NT2/D1 (cell line): ENCODE measurements around the gene CPE.
"Not testable (repeated sequence)": the region's sequence is repeated elsewhere in the genome, so short reads cannot be mapped to it uniquely, and the experiment has no call there.

Experiments used
- DNase-seq: peaks from one replicate; pipeline ENCODE4 v3.0.0-alpha.2; 2011; ENCODE audit warnings: low read depth, low spot score
- H3K27me3 ChIP-seq: 2 replicates; pipeline ENCODE4 v1.6.0; 2011; ENCODE audit warnings: mild to moderate bottlenecking; ENCODE audit not compliant: insufficient read length, insufficient read depth
- H3K36me3 ChIP-seq: 2 replicates; pipeline ENCODE4 v1.6.1; 2011; ENCODE audit warnings: mild to moderate bottlenecking, low read length, mixed read lengths; ENCODE audit not compliant: insufficient read depth, insufficient read length
- H3K4me1 ChIP-seq: 2 replicates; pipeline ENCODE4 v1.5.1; 2011; ENCODE audit not compliant: insufficient read depth, insufficient read length
- H3K4me3 ChIP-seq: 2 replicates; pipeline ENCODE4 v1.5.1; 2011; ENCODE audit warnings: low read depth; ENCODE audit not compliant: insufficient read length
- H3K9ac ChIP-seq: 2 replicates; pipeline ENCODE4 v1.6.0; 2011; ENCODE audit warnings: low read depth; ENCODE audit not compliant: insufficient read length
- H3K9me3 ChIP-seq: 2 replicates; pipeline ENCODE4 v1.5.1; 2011; ENCODE audit warnings: mild to moderate bottlenecking, low read length; ENCODE audit not compliant: insufficient read depth
- SUZ12 ChIP-seq: IDR thresholded peaks from 2 replicates; pipeline ENCODE4 v1.6.1; 2011; ENCODE audit not compliant: insufficient read length, insufficient read depth; ENCODE audit errors: extremely low read depth
- YY1 ChIP-seq: IDR thresholded peaks from 2 replicates; pipeline ENCODE4 v1.6.1; 2011; ENCODE audit not compliant: insufficient read length, insufficient read depth
- ZNF274 ChIP-seq: IDR thresholded peaks from 2 replicates; pipeline ENCODE4 v1.6.1; 2011; ENCODE audit warnings: mild to moderate bottlenecking, low read depth, low read length

CPE gene

DNA sequence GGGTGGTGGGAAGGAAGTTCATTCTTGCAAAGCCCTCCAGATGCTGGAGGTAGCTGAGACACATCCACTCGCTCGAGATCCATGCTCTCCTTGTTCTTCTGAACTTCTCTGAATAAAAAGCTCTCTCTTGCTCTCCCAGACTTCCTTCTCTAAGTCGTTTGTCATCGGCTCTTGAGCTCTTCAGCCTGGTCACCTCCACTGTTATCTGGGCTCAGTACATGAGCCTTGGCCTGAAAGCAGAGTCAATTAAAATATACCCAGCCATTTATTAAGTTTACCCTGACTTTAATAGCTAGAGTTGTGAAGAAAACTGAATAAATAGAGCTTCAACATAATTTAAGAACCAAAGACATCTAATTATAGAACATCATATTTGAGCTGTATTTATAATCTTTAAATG lies 99.0 kb downstream of the CPE start:
- DNase-seq, result no peak
- Histone ChIP-seq H3K9me3 (peaks cover 24% of the 10 kb centered on the region), H3K27me3 (no peaks in the 10 kb centered on the region), H3K4me1 (no peaks in the 10 kb centered on the region), H3K4me3 (no peak overlapping the region), H3K36me3 (no peaks in the 10 kb centered on the region), H3K9ac (no peak overlapping the region)
- TF ChIP-seq SUZ12, result no peak
- no peak for TF ChIP-seq ZNF274
- no peak for TF ChIP-seq YY1

DNA sequence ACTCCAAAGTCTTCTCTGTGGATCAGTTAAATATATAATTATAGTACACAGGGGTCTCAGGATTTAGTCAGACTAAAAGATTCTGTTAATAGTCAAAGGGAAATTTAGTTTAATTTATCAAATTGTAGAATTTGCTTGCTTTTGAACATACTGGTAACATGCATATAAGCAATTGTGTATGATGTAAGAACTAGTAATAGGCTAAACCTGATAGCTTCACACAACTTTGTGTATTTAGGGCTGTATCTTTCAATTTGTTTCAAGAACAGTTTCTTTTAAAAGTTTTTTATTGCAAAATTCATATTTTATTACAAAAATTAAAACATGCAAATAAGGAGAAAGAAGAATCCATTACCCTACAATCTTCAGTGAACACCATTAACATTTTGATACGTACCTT lies 99.5 kb downstream of the CPE start:
- Histone ChIP-seq H3K9ac (no peak overlapping the region), H3K36me3 (no peaks in the 10 kb centered on the region), H3K27me3 (no peaks in the 10 kb centered on the region), H3K4me3 (no peak overlapping the region), H3K4me1 (no peaks in the 10 kb centered on the region), H3K9me3 (peaks cover 19% of the 10 kb centered on the region)
- no peak for TF ChIP-seq SUZ12
- TF ChIP-seq ZNF274, result no peak
- no peak for TF ChIP-seq YY1
- DNase-seq, result no peak

DNA sequence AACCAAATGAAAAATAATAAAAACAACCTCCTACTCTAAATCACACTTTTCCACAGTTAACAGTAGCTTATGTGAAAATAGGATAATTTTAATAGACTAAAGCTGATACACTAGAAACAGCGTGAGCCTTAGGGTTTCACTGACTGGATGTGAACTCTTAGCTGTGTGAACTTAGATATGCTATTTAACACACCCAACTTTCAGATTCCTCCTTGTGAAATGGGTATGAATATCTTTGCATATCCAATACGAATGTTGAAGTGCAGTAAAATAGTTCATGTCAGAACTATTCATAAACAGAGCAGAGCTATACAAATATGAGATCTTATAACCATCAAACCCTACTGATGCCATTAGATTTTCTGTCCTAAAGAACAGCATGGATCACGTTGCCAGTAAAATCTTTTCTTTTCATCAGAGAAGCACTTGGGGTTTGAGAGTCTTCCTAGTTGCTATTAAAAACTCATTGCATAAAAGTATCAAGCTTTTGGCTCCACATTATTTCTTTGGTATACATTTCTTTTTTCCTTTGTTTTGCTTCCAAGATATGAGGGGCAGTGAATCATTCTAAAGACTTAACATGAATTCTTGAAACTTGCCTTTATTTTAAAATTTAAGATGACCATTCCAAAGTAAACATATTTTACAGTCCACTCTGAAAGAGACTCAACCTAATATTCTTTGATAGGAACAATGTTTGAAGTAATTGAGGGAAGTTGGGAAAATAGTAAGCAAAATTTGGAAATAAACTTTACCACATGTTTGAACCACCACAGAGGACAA lies 102.4 kb downstream of the CPE start:
- H3K9ac ChIP-seq, result no peak overlapping the region
- DNase-seq, result no peak
- H3K4me3 ChIP-seq, result no peak overlapping the region
- H3K27me3 ChIP-seq, result no peaks in the 10 kb centered on the region
- no peaks in the 10 kb centered on the region for H3K36me3 ChIP-seq
- TF ChIP-seq ZNF274, result no peak
- TF ChIP-seq YY1, result no peak
- no peak for TF ChIP-seq SUZ12
- H3K4me1 ChIP-seq, result no peaks in the 10 kb centered on the region
- no peaks in the 10 kb centered on the region for H3K9me3 ChIP-seq

DNA sequence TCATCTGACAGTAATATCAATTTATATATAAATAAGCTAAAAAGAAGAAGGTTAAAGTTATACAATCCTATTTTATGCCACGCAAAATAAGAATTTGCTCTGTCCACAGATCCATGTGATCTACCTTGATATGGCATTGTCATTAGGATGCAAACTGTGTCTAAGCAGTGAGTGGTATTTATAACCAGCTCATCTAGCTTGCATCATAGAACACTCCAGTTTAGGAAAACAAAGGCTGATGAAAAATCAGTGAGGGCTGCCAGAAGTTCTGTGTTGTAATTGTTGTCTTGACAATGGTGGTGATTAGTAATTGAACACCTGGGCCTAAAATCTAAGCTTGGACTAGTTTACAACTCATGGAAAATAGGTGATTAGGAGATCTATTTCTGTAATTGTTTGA lies 111.0 kb downstream of the CPE start:
- Histone ChIP-seq H3K4me1 (no peaks in the 10 kb centered on the region), H3K36me3 (no peaks in the 10 kb centered on the region), H3K9ac (no peak overlapping the region), H3K9me3 (no peaks in the 10 kb centered on the region), H3K27me3 (no peaks in the 10 kb centered on the region), H3K4me3 (no peak overlapping the region)
- no peak for DNase-seq
- no peak for TF ChIP-seq YY1

DNA sequence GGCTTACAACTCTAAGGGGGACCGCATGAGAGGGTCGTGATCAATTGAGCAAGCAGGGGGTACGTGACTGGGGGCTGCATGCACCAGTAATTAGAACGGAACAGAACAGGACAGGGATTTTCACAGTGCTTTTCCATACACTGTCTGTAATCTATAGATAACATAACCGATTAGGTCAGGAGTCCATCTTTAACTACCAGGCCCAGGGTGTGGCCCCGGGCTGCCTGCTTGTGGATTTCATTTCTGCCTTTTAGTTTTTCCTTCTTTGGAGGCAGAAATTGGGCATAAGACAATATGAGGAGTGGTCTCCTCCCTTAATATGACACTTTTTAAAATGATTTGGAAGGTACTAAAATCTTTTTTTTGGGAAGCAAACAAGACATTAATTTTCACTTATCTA lies 113.8 kb downstream of the CPE start:
- H3K9ac ChIP-seq, H3K9me3 ChIP-seq, H3K4me1 ChIP-seq, H3K36me3 ChIP-seq, DNase-seq, H3K4me3 ChIP-seq, H3K27me3 ChIP-seq: not testable (repeated sequence)

DNA sequence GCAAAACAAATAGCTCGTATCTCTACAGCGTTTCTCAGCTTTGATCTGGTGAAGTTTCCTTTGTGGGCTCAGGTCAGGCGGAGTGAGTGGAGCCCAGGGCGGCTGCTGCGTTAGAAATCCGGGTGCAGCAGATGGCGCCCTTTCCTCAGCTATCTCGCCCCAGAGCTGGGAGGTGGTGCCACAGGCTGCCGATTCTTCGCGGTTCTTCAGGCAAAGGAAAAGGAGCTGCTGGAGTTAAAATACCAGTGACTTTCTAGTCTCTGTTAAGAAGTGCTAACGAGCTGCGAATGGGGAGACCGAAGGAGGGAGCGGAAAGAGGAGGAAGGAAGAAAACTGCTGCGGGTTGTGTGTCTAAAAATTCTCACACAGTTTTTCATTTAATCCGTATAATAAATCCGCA lies 114.6 kb downstream of the CPE start:
- TF ChIP-seq ZNF274, result no peak
- no peak for TF ChIP-seq YY1
- no peak for TF ChIP-seq SUZ12
- no peak overlapping the region for H3K9ac ChIP-seq
- H3K36me3 ChIP-seq, result no peaks in the 10 kb centered on the region
- no peak overlapping the region for H3K4me3 ChIP-seq
- no peaks in the 10 kb centered on the region for H3K9me3 ChIP-seq
- no peaks in the 10 kb centered on the region for H3K4me1 ChIP-seq
- DNase-seq, result peak; percentile 63
- H3K27me3 ChIP-seq, result no peaks in the 10 kb centered on the region

DNA sequence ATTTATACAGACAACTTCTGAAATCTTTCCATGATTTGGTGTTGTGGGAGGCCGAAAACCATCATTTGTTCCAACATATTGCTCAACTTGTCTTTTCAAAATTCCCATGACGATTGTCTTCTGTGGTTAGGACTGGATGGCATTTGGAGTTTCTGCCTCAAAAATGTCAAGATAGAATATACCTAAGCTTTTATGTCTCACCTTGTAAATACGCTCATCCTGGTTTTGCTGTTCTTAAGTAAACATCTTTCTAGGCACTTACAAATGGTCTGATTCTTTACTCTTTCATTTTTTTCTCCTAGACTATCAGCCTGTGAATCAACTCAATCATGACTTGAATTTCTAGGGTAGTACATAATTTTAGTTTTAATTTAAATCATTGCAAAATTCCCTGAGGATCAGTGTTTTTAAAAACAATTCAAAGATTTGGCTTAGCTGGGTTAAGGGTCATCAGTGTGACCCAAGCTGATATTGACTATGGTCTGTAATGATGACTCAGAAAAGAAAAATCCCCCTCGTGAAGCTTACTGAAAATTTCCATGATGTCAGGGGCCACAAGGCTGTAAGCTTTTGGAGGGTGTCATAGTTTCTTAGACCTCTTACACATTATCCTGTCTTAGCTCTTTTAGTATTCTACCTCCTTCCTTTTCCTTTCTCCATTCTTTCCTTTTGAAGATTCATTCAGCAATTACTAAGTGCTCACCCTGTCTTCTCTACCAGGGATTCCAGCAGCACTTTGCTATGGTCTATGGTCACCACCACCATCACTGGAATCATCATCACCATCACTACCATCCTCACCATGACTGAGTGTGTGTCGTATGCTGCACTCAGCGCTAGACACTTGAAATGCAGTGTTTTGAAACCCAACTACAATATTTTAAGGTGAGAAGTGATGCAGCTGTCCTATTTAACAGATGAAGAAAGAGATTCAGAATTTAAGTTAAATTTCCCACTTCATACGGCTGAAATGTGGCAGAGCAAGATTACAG lies 124.4 kb downstream of the CPE start:
- no peak for DNase-seq
- no peaks in the 10 kb centered on the region for H3K9me3 ChIP-seq
- H3K4me3 ChIP-seq, result no peak overlapping the region
- H3K9ac ChIP-seq, result no peak overlapping the region
- no peaks in the 10 kb centered on the region for H3K36me3 ChIP-seq
- TF ChIP-seq YY1, result no peak
- no peak for TF ChIP-seq SUZ12
- TF ChIP-seq ZNF274, result no peak
- no peaks in the 10 kb centered on the region for H3K4me1 ChIP-seq
- H3K27me3 ChIP-seq, result no peaks in the 10 kb centered on the region
